ENCODE data around the gene NEK11.

The NEK11 gene

GRCh38 chr3:131081224-131081623, 54.5 kb downstream of the NEK11 start:
- Histone ChIP-seq H3K36me3 (ENCODE audit: insufficient read depth, low read depth, low read length) (no peaks in the 10 kb centered on the region), H3K27me3 (ENCODE audit: insufficient read depth, low read length) (no peaks in the 10 kb centered on the region), H3K4me1 (ENCODE audit: insufficient read depth, low read length) (peaks cover 18% of the 10 kb centered on the region), H3K27ac (ENCODE audit: low read length) (no peak overlapping the region), H3K9ac (ENCODE audit: low read depth, low read length) (no peak overlapping the region), H3K4me3 (ENCODE audit: low read length) (no peak overlapping the region), H3K9me3 (ENCODE audit: insufficient read depth, low read depth, low read length) (no peaks in the 10 kb centered on the region)

GRCh38 chr3:131082246-131082645, 55.6 kb downstream of the NEK11 start:
- H3K9me3 ChIP-seq (ENCODE audit: insufficient read depth, low read depth, low read length), result no peaks in the 10 kb centered on the region
- no peaks in the 10 kb centered on the region for H3K36me3 ChIP-seq (ENCODE audit: insufficient read depth, low read depth, low read length)
- H3K9ac ChIP-seq (ENCODE audit: low read depth, low read length), result no peak overlapping the region
- no peaks in the 10 kb centered on the region for H3K27me3 ChIP-seq (ENCODE audit: insufficient read depth, low read length)
- H3K27ac ChIP-seq (ENCODE audit: low read length), result no peak overlapping the region
- H3K4me3 ChIP-seq (ENCODE audit: low read length), result no peak overlapping the region
- peaks cover 11% of the 10 kb centered on the region for H3K4me1 ChIP-seq (ENCODE audit: insufficient read depth, low read length)

- Histone ChIP-seq H3K4me3 (ENCODE audit: low read length) (no peak overlapping the region), H3K27me3 (ENCODE audit: insufficient read depth, low read length) (no peaks in the 10 kb centered on the region), H3K27ac (ENCODE audit: low read length) (no peak overlapping the region), H3K4me1 (ENCODE audit: insufficient read depth, low read length) (peaks cover 3% of the 10 kb centered on the region; the same call in 1 of the 2 replicates), H3K9ac (ENCODE audit: low read depth, low read length) (no peak overlapping the region), H3K9me3 (ENCODE audit: insufficient read depth, low read depth, low read length) (no peaks in the 10 kb centered on the region), H3K36me3 (ENCODE audit: insufficient read depth, low read depth, low read length) (no peaks in the 10 kb centered on the region)
These were observed 56.5 kb downstream of the NEK11 start for GRCh38 chr3:131082871-131083863.

- no peaks in the 10 kb centered on the region for H3K27me3 ChIP-seq (ENCODE audit: insufficient read depth, low read length)
These were observed 65.1 kb downstream of the NEK11 start for GRCh38 chr3:131091768-131092167.

GRCh38 chr3:131107637-131108433, 81.2 kb downstream of the NEK11 start:
- Histone ChIP-seq H3K27me3 (ENCODE audit: insufficient read depth, low read length) (no peaks in the 10 kb centered on the region), H3K36me3 (ENCODE audit: insufficient read depth, low read depth, low read length) (no peaks in the 10 kb centered on the region), H3K9me3 (ENCODE audit: insufficient read depth, low read depth, low read length) (no peaks in the 10 kb centered on the region), H3K27ac (ENCODE audit: low read length) (no peak overlapping the region), H3K4me3 (ENCODE audit: low read length) (no peak overlapping the region), H3K4me1 (ENCODE audit: insufficient read depth, low read length) (no peaks in the 10 kb centered on the region), H3K9ac (ENCODE audit: low read depth, low read length) (no peak overlapping the region)

More at GRCh38 chr3:131091768-131092167, 65.1 kb downstream of the NEK11 start:
- H3K4me1 ChIP-seq (ENCODE audit: insufficient read depth, low read length), result no peaks in the 10 kb centered on the region
- H3K4me3 ChIP-seq (ENCODE audit: low read length), result no peak overlapping the region
- no peaks in the 10 kb centered on the region for H3K9me3 ChIP-seq (ENCODE audit: insufficient read depth, low read depth, low read length)
- no peak overlapping the region for H3K9ac ChIP-seq (ENCODE audit: low read depth, low read length)
- no peak overlapping the region for H3K27ac ChIP-seq (ENCODE audit: low read length)
- H3K36me3 ChIP-seq (ENCODE audit: insufficient read depth, low read depth, low read length), result no peaks in the 10 kb centered on the region

- H3K4me1 ChIP-seq (ENCODE audit: insufficient read depth, low read length), result no peaks in the 10 kb centered on the region
- H3K9me3 ChIP-seq (ENCODE audit: insufficient read depth, low read depth, low read length), result no peaks in the 10 kb centered on the region
- no peak overlapping the region for H3K27ac ChIP-seq (ENCODE audit: low read length)
- H3K36me3 ChIP-seq (ENCODE audit: insufficient read depth, low read depth, low read length), result no peaks in the 10 kb centered on the region
- H3K9ac ChIP-seq (ENCODE audit: low read depth, low read length), result no peak overlapping the region
- no peak overlapping the region for H3K4me3 ChIP-seq (ENCODE audit: low read length)
- no peaks in the 10 kb centered on the region for H3K27me3 ChIP-seq (ENCODE audit: insufficient read depth, low read length)
These were observed 82.5 kb downstream of the NEK11 start for GRCh38 chr3:131109156-131109555.

- Histone ChIP-seq H3K9me3 (ENCODE audit: insufficient read depth, low read depth, low read length) (no peaks in the 10 kb centered on the region), H3K27ac (ENCODE audit: low read length) (no peak overlapping the region), H3K4me1 (ENCODE audit: insufficient read depth, low read length) (no peaks in the 10 kb centered on the region), H3K4me3 (ENCODE audit: low read length) (no peak overlapping the region), H3K36me3 (ENCODE audit: insufficient read depth, low read depth, low read length) (no peaks in the 10 kb centered on the region), H3K27me3 (ENCODE audit: insufficient read depth, low read length) (no peaks in the 10 kb centered on the region), H3K9ac (ENCODE audit: low read depth, low read length) (no peak overlapping the region)
These were observed 83.4 kb downstream of the NEK11 start for GRCh38 chr3:131110087-131110486.

- no peak overlapping the region for H3K27ac ChIP-seq (ENCODE audit: low read length)
These were observed 87.6 kb downstream of the NEK11 start for GRCh38 chr3:131114256-131114655.

GRCh38 chr3:131125684-131126083, 99.0 kb downstream of the NEK11 start:
- no peak overlapping the region for H3K4me3 ChIP-seq (ENCODE audit: low read length)
- no peaks in the 10 kb centered on the region for H3K36me3 ChIP-seq (ENCODE audit: insufficient read depth, low read depth, low read length)
- H3K27ac ChIP-seq (ENCODE audit: low read length), result no peak overlapping the region
- no peaks in the 10 kb centered on the region for H3K27me3 ChIP-seq (ENCODE audit: insufficient read depth, low read length)
- H3K9me3 ChIP-seq (ENCODE audit: insufficient read depth, low read depth, low read length), result peaks cover 10% of the 10 kb centered on the region; the same call in 1 of the 2 replicates
- H3K9ac ChIP-seq (ENCODE audit: low read depth, low read length), result no peak overlapping the region
- no peaks in the 10 kb centered on the region for H3K4me1 ChIP-seq (ENCODE audit: insufficient read depth, low read length)

More at GRCh38 chr3:131114256-131114655, 87.6 kb downstream of the NEK11 start:
- H3K36me3 ChIP-seq (ENCODE audit: insufficient read depth, low read depth, low read length), result no peaks in the 10 kb centered on the region
- H3K27me3 ChIP-seq (ENCODE audit: insufficient read depth, low read length), result no peaks in the 10 kb centered on the region
- no peak overlapping the region for H3K9ac ChIP-seq (ENCODE audit: low read depth, low read length)
- no peaks in the 10 kb centered on the region for H3K4me1 ChIP-seq (ENCODE audit: insufficient read depth, low read length)
- no peak overlapping the region for H3K4me3 ChIP-seq (ENCODE audit: low read length)
- no peaks in the 10 kb centered on the region for H3K9me3 ChIP-seq (ENCODE audit: insufficient read depth, low read depth, low read length)

- no peaks in the 10 kb centered on the region for H3K9me3 ChIP-seq (ENCODE audit: insufficient read depth, low read depth, low read length)
- H3K27ac ChIP-seq (ENCODE audit: low read length), result no peak overlapping the region
- no peaks in the 10 kb centered on the region for H3K4me1 ChIP-seq (ENCODE audit: insufficient read depth, low read length)
- no peaks in the 10 kb centered on the region for H3K27me3 ChIP-seq (ENCODE audit: insufficient read depth, low read length)
- no peak overlapping the region for H3K9ac ChIP-seq (ENCODE audit: low read depth, low read length)
- H3K4me3 ChIP-seq (ENCODE audit: low read length), result no peak overlapping the region
- no peaks in the 10 kb centered on the region for H3K36me3 ChIP-seq (ENCODE audit: insufficient read depth, low read depth, low read length)
These were observed 114.2 kb downstream of the NEK11 start for GRCh38 chr3:131140891-131141290.

- H3K4me1 ChIP-seq (ENCODE audit: insufficient read depth, low read length), result no peaks in the 10 kb centered on the region
- H3K9ac ChIP-seq (ENCODE audit: low read depth, low read length), result no peak overlapping the region
- no peak overlapping the region for H3K4me3 ChIP-seq (ENCODE audit: low read length)
- H3K9me3 ChIP-seq (ENCODE audit: insufficient read depth, low read depth, low read length), result no peaks in the 10 kb centered on the region
- no peaks in the 10 kb centered on the region for H3K27me3 ChIP-seq (ENCODE audit: insufficient read depth, low read length)
- no peaks in the 10 kb centered on the region for H3K36me3 ChIP-seq (ENCODE audit: insufficient read depth, low read depth, low read length)
- H3K27ac ChIP-seq (ENCODE audit: low read length), result no peak overlapping the region
These were observed 115.1 kb downstream of the NEK11 start for GRCh38 chr3:131141770-131142169.

All from iPS-20b (cell line).